PC-3 (cell line): ENCODE results near the gene KRTAP4-9. TPM values are rescaled to one million over a fixed set of nuclear protein-coding genes. Genes with fewer than 3 reads are reported as not detected.

ENCODE experiments used
- ATAC-seq: fragments of 200-7000 bp; cut with Tn5 transposase; 2 replicates; pipeline ENCODE4 v1.9.1; 2020; ENCODE audit warnings: mild to moderate bottlenecking, moderate library complexity
- BruUV-seq: library from RNA; stranded (reverse); fragments of 400-500 nt; replicated peaks from 2 replicates; lab custom pipeline; 2021; lab: Mats Ljungman, UMichigan
- CTCF ChIA-PET: fragments of 300-600 bp; sonication (Branson Sonifier 250); formaldehyde crosslinking; loops from one replicate; lab custom pipeline; 2022; ENCODE audit warnings: antibody characterized with exemption; lab: Charles Lee
- POLR2A ChIA-PET: fragments of 300-600 bp; sonication (Branson Sonifier 250); formaldehyde crosslinking; loops from one replicate; lab custom pipeline; 2022; ENCODE audit warnings: antibody characterized with exemption; ENCODE audit not compliant: unreplicated experiment; lab: Charles Lee
- DNase-seq: peaks from one replicate; pipeline ENCODE4 v3.0.0-alpha.2; 2015
- H2AFZ ChIP-seq: fragments of 300-600 bp; sonication (generic); 2 replicates; pipeline ENCODE4 v1.6.0; 2016; ENCODE audit warnings: antibody characterized with exemption, low read length
- H3F3A ChIP-seq: fragments of 300-600 bp; sonication (generic); one replicate; pipeline ENCODE4 v1.6.0; 2017; ENCODE audit warnings: antibody characterized with exemption, low read length, control low read depth, mild to moderate bottlenecking; ENCODE audit not compliant: unreplicated experiment
- H3K27ac ChIP-seq: fragments of 300-600 bp; sonication (generic); 2 replicates; pipeline ENCODE4 v1.5.1; 2016; ENCODE audit warnings: mild to moderate bottlenecking, low read length
- H3K27me3 ChIP-seq: fragments of 300-600 bp; sonication (generic); 2 replicates; pipeline ENCODE4 v1.6.1; 2016; ENCODE audit warnings: low read length, mixed read lengths
- H3K36me3 ChIP-seq: fragments of 300-600 bp; sonication (generic); 2 replicates; pipeline ENCODE4 v1.6.1; 2016; ENCODE audit warnings: low read depth, mixed run types, low read length, mixed read lengths
- H3K4me1 ChIP-seq: fragments of 300-600 bp; sonication (generic); 2 replicates; pipeline ENCODE4 v1.5.1; 2016; ENCODE audit warnings: low read length; ENCODE audit not compliant: insufficient read depth
- H3K4me2 ChIP-seq: fragments of 300-600 bp; sonication (generic); 2 replicates; pipeline ENCODE4 v1.6.0; 2016; ENCODE audit warnings: low read length
- H3K4me3 ChIP-seq: fragments of 300-600 bp; sonication (generic); 2 replicates; pipeline ENCODE4 v1.5.1; 2016; ENCODE audit warnings: mild to moderate bottlenecking, low read length, mixed read lengths
- H3K79me2 ChIP-seq: fragments of 300-600 bp; sonication (generic); 2 replicates; pipeline ENCODE4 v1.6.1; 2017; ENCODE audit warnings: low read length, mixed read lengths
- H3K9ac ChIP-seq: fragments of 300-600 bp; sonication (generic); 2 replicates; pipeline ENCODE4 v1.6.0; 2016; ENCODE audit warnings: mild to moderate bottlenecking, low read length
- H3K9me2 ChIP-seq: fragments of 300-600 bp; sonication (generic); replicated peaks from 2 replicates; pipeline ENCODE4 v1.6.1; 2016; ENCODE audit warnings: mixed run types, low read length, mixed read lengths
- H3K9me3 ChIP-seq: fragments of 300-600 bp; sonication (generic); 2 replicates; pipeline ENCODE4 v1.6.1; 2016; ENCODE audit warnings: low read length, mixed read lengths
- H4K20me1 ChIP-seq: fragments of 300-600 bp; sonication (generic); 2 replicates; pipeline ENCODE4 v1.6.1; 2016; ENCODE audit warnings: low read length, mixed read lengths
- EZH2 ChIP-seq: fragments of 300-600 bp; sonication (generic); IDR thresholded peaks from one replicate; pipeline ENCODE4 v1.6.1; 2017; ENCODE audit warnings: antibody characterized with exemption, mild to moderate bottlenecking, low read length; ENCODE audit not compliant: unreplicated experiment
- EZH2phosphoT487 ChIP-seq: fragments of 300-600 bp; sonication (generic); IDR thresholded peaks from 2 replicates; pipeline ENCODE4 v1.6.1; 2018; ENCODE audit warnings: mild to moderate bottlenecking, antibody characterized with exemption, low read length, borderline replicate concordance
- intact Hi-C: fragments of 100-400 bp; cut with micrococcal nuclease; formaldehyde crosslinking; loops from 2 replicates; pipeline ENCODE4 v1.9.0; 2023
- total RNA-seq: library from RNA; depleted of rRNA; stranded (reverse); fragments of >200 nt; gene quantifications from 2 replicates; pipeline ENCODE4 v1.2.3, GENCODE V29; 2014; rRNA removed
- TF ChIP-seq, protein P1 (sequence below): fragments of 300-600 bp; sonication (generic); conservative IDR thresholded peaks from 2 replicates; pipeline ENCODE4 v1.5.1; 2017; ENCODE audit warnings: antibody characterized with exemption, low read depth, mild to moderate bottlenecking, low read length

Gene KRTAP4-9
- total RNA-seq, 1 experiment from 2014 or later: not detected

DNA sequence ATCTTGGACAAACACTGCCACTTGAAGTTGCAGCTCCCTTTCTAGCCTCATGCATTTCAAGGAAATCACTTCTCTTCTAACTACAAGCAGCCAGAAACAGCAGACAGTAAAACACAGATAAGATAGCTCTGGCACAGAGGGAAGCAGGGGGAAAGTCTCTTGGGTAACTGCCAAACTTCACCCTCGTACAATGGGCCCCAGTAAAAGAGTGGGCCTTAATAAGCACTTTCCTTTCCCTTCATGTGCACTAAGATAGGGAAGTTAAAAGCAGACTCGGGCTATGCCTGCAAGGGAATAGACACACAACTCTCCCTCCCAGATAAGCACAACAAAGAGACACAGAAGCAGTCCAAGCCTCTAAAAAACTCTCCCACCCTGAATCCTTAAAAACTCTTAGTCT lies 48.7 kb downstream of the KRTAP4-9 start:
- intact Hi-C loops: no loop called here
- no peaks in the 10 kb centered on the region for H3K36me3 ChIP-seq
- no peaks in the 10 kb centered on the region for H3K9me2 ChIP-seq
- H3F3A ChIP-seq: no peaks in the 10 kb centered on the region
- no peaks in the 10 kb centered on the region for H3K79me2 ChIP-seq
- H3K4me1 ChIP-seq: no peaks in the 10 kb centered on the region; the same call in 1 of the 2 replicates
- ChIA-PET CTCF (no interaction called here), POLR2A (no interaction called here)
- DNase-seq: no peak
- H4K20me1 ChIP-seq: no peaks in the 10 kb centered on the region
- H3K4me2 ChIP-seq: no peak overlapping the region
- no peak overlapping the region for H3K9ac ChIP-seq
- H3K9me3 ChIP-seq: no peaks in the 10 kb centered on the region
- no peak overlapping the region for H3K27ac ChIP-seq
- H3K4me3 ChIP-seq: no peak overlapping the region
- ATAC-seq: no peak
- H3K27me3 ChIP-seq: no peaks in the 10 kb centered on the region
- TF ChIP-seq EZH2phosphoT487 (no peak), EZH2 (no peak)
- TF ChIP-seq, protein P1, sequence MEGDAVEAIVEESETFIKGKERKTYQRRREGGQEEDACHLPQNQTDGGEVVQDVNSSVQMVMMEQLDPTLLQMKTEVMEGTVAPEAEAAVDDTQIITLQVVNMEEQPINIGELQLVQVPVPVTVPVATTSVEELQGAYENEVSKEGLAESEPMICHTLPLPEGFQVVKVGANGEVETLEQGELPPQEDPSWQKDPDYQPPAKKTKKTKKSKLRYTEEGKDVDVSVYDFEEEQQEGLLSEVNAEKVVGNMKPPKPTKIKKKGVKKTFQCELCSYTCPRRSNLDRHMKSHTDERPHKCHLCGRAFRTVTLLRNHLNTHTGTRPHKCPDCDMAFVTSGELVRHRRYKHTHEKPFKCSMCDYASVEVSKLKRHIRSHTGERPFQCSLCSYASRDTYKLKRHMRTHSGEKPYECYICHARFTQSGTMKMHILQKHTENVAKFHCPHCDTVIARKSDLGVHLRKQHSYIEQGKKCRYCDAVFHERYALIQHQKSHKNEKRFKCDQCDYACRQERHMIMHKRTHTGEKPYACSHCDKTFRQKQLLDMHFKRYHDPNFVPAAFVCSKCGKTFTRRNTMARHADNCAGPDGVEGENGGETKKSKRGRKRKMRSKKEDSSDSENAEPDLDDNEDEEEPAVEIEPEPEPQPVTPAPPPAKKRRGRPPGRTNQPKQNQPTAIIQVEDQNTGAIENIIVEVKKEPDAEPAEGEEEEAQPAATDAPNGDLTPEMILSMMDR: no peak
- no TSS peak for BruUV-seq
- no peak overlapping the region for H2AFZ ChIP-seq

Other genes starting within 250 kb of the KRTAP4-9 start
- not detected in 2 replicates for gene KRT12, start 238.2 kb upstream of the KRTAP4-9 start, total RNA-seq
- 0.18 TPM in 1 of 2 replicates, not detected in the other for gene KRT20, start 220.1 kb upstream of the KRTAP4-9 start, total RNA-seq
- not detected in 2 replicates for gene KRT23, start 167.7 kb upstream of the KRTAP4-9 start, total RNA-seq
- not detected in 2 replicates for gene KRT39, start 138.4 kb upstream of the KRTAP4-9 start, total RNA-seq
- gene KRT40, start 121.1 kb upstream of the KRTAP4-9 start, total RNA-seq: not detected in 2 replicates
- gene KRTAP3-3, start 111.2 kb upstream of the KRTAP4-9 start, total RNA-seq: not detected in 2 replicates
- not detected in 2 replicates for gene KRTAP3-2, start 105.5 kb upstream of the KRTAP4-9 start, total RNA-seq
- 1.6 TPM in 1 of 2 replicates, not detected in the other for gene KRTAP3-1, start 96.3 kb upstream of the KRTAP4-9 start, total RNA-seq
- gene KRTAP1-5, start 78.2 kb upstream of the KRTAP4-9 start, total RNA-seq: 0.51 TPM in 1 of 2 replicates, not detected in the other
- gene KRTAP1-4, start 75.2 kb upstream of the KRTAP4-9 start, total RNA-seq: not detected in 2 replicates
- not detected in 2 replicates for gene KRTAP1-3, start 70.5 kb upstream of the KRTAP4-9 start, total RNA-seq
- not detected in 2 replicates for gene KRTAP1-1, start 63.9 kb upstream of the KRTAP4-9 start, total RNA-seq
- not detected in 2 replicates for gene KRTAP2-1, start 58.1 kb upstream of the KRTAP4-9 start, total RNA-seq
- not detected in 2 replicates for gene KRTAP2-2, start 50.2 kb upstream of the KRTAP4-9 start, total RNA-seq
- 10.8 and 12.4 TPM in 2 replicates for gene KRTAP2-3, start 45.3 kb upstream of the KRTAP4-9 start, total RNA-seq
- not detected in 2 replicates for gene KRTAP2-4, start 39.5 kb upstream of the KRTAP4-9 start, total RNA-seq
- not detected in 2 replicates for gene KRTAP4-7, start 21.2 kb upstream of the KRTAP4-9 start, total RNA-seq
- not detected in 2 replicates for gene KRTAP4-8, start 7.2 kb upstream of the KRTAP4-9 start, total RNA-seq
- not detected in 2 replicates for gene KRTAP4-16, start 3.2 kb upstream of the KRTAP4-9 start, total RNA-seq
- not detected in 2 replicates for gene KRTAP4-11, start 13.0 kb downstream of the KRTAP4-9 start, total RNA-seq
- gene KRTAP4-12, start 18.8 kb downstream of the KRTAP4-9 start, total RNA-seq: not detected in 2 replicates
- gene KRTAP4-6, start 35.2 kb downstream of the KRTAP4-9 start, total RNA-seq: not detected in 2 replicates
- gene KRTAP4-5, start 44.4 kb downstream of the KRTAP4-9 start, total RNA-seq: not detected in 2 replicates
- not detected in 2 replicates for gene KRTAP4-4, start 55.4 kb downstream of the KRTAP4-9 start, total RNA-seq
- gene KRTAP4-3, start 62.8 kb downstream of the KRTAP4-9 start, total RNA-seq: not detected in 2 replicates
- not detected in 2 replicates for gene KRTAP4-2, start 72.8 kb downstream of the KRTAP4-9 start, total RNA-seq
- gene KRTAP4-1, start 79.5 kb downstream of the KRTAP4-9 start, total RNA-seq: not detected in 2 replicates
- not detected in 2 replicates for gene KRTAP9-1, start 84.5 kb downstream of the KRTAP4-9 start, total RNA-seq
- gene KRTAP9-2, start 121.3 kb downstream of the KRTAP4-9 start, total RNA-seq: not detected in 2 replicates
- gene KRTAP9-3, start 127.1 kb downstream of the KRTAP4-9 start, total RNA-seq: not detected in 2 replicates
- gene KRTAP9-8, start 132.6 kb downstream of the KRTAP4-9 start, total RNA-seq: not detected in 2 replicates
- not detected in 2 replicates for gene KRTAP9-4, start 144.3 kb downstream of the KRTAP4-9 start, total RNA-seq
- not detected in 2 replicates for gene KRTAP9-9, start 150.0 kb downstream of the KRTAP4-9 start, total RNA-seq
- gene KRTAP9-6, start 160.0 kb downstream of the KRTAP4-9 start, total RNA-seq: not detected in 2 replicates
- gene KRTAP9-7, start 170.3 kb downstream of the KRTAP4-9 start, total RNA-seq: not detected in 2 replicates
- gene KRTAP29-1, start 197.5 kb downstream of the KRTAP4-9 start, total RNA-seq: not detected in 2 replicates
- not detected in 2 replicates for gene KRTAP16-1, start 203.9 kb downstream of the KRTAP4-9 start, total RNA-seq
- gene KRTAP17-1, start 210.3 kb downstream of the KRTAP4-9 start, total RNA-seq: not detected in 2 replicates
- gene KRT33A, start 245.4 kb downstream of the KRTAP4-9 start, total RNA-seq: not detected in 2 replicates